Activated CD8-positive, alpha-beta memory T cell treated with anti-CD3 and anti-CD28 coated beads, Interleukin-2, amount 50 U/mL, for 48 hours (primary cell): ENCODE data around the gene FAM174A.
"Not testable (repeated sequence)": the region's sequence is repeated elsewhere in the genome, so short reads cannot be mapped to it uniquely, and the experiment has no call there.

Source experiments
- DNase-seq: peaks from one replicate; pipeline ENCODE4 v3.0.0-alpha.2; 2020

FAM174A gene

GRCh38 chr5:100576217-100576751 lies 41.1 kb downstream of the FAM174A start:
- no peak for DNase-seq

- DNase-seq = no peak
Observed at GRCh38 chr5:100577506-100577905, 42.3 kb downstream of the FAM174A start.

- DNase-seq = no peak
Observed at GRCh38 chr5:100584069-100584468, 48.9 kb downstream of the FAM174A start.

- no peak for DNase-seq
Observed at GRCh38 chr5:100584889-100585288, 49.7 kb downstream of the FAM174A start.

- no peak for DNase-seq
Observed at GRCh38 chr5:100590867-100591266, 55.7 kb downstream of the FAM174A start.

GRCh38 chr5:100595152-100595811 lies 60.1 kb downstream of the FAM174A start:
- DNase-seq = no peak

- no peak for DNase-seq
Observed at GRCh38 chr5:100595812-100596173, 60.6 kb downstream of the FAM174A start.

GRCh38 chr5:100598446-100598845 lies 63.3 kb downstream of the FAM174A start:
- no peak for DNase-seq

GRCh38 chr5:100600298-100600994 lies 65.3 kb downstream of the FAM174A start:
- DNase-seq = no peak

GRCh38 chr5:100603141-100603540 lies 68.0 kb downstream of the FAM174A start:
- DNase-seq = no peak

- DNase-seq = not testable (repeated sequence)
Observed at GRCh38 chr5:100604021-100604420, 68.8 kb downstream of the FAM174A start.

- no peak for DNase-seq
Observed at GRCh38 chr5:100609594-100609993, 74.4 kb downstream of the FAM174A start.

GRCh38 chr5:100614308-100614707 lies 79.1 kb downstream of the FAM174A start:
- DNase-seq = no peak

- DNase-seq = no peak
Observed at GRCh38 chr5:100615362-100615761, 80.2 kb downstream of the FAM174A start.

- DNase-seq = no peak
Observed at GRCh38 chr5:100616291-100616690, 81.1 kb downstream of the FAM174A start.

- no peak for DNase-seq
Observed at GRCh38 chr5:100616981-100617380, 81.8 kb downstream of the FAM174A start.

- DNase-seq = no peak
Observed at GRCh38 chr5:100623719-100624118, 88.5 kb downstream of the FAM174A start.

- no peak for DNase-seq
Observed at GRCh38 chr5:100634937-100635534, 99.9 kb downstream of the FAM174A start.
